ENCODE measurements around the gene CCDC170.

DNA sequence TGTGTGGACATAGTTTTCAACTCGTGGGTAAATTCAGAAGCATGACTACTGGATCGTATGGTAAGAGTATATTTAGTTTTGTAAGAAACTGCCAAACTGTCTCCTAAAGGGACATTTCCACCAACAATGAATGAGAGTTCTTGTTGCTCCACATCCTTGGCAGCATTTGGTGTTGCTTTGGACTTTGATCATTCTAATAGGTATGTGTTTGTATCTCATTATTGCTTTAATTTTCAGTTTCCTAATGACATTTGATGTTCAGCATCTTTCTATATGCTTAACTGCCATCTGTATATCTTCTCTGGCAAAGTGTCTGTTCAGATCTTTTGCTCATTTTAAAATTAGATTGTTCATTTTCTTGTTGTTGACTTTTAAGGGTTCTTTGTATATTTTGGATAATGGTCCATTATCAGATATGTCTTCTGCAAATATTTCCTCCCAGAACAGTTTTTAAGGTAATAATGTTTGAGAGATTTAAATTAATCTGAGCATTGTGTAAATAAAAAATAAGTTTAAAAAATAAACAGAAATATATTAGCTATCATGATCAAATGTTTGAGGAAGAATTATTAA is 138.7 kb downstream of the CCDC170 start:
- no peak for TF ChIP-seq EP300 (IDR thresholded peaks at IDR 0.05; ENCODE audit: borderline replicate concordance in 1 of 2, low read depth in 1 of 2, low read length in 1 of 2)
- TF ChIP-seq, protein P1, sequence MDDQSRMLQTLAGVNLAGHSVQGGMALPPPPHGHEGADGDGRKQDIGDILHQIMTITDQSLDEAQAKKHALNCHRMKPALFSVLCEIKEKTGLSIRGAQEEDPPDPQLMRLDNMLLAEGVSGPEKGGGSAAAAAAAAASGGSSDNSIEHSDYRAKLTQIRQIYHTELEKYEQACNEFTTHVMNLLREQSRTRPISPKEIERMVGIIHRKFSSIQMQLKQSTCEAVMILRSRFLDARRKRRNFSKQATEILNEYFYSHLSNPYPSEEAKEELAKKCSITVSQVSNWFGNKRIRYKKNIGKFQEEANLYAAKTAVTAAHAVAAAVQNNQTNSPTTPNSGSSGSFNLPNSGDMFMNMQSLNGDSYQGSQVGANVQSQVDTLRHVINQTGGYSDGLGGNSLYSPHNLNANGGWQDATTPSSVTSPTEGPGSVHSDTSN (IDR thresholded peaks at IDR 0.05): no peak
- TF ChIP-seq EZH2phosphoT487 (IDR thresholded peaks at IDR 0.05; ENCODE audit: borderline replicate concordance, low read depth): no peak
- TF ChIP-seq, protein P2, sequence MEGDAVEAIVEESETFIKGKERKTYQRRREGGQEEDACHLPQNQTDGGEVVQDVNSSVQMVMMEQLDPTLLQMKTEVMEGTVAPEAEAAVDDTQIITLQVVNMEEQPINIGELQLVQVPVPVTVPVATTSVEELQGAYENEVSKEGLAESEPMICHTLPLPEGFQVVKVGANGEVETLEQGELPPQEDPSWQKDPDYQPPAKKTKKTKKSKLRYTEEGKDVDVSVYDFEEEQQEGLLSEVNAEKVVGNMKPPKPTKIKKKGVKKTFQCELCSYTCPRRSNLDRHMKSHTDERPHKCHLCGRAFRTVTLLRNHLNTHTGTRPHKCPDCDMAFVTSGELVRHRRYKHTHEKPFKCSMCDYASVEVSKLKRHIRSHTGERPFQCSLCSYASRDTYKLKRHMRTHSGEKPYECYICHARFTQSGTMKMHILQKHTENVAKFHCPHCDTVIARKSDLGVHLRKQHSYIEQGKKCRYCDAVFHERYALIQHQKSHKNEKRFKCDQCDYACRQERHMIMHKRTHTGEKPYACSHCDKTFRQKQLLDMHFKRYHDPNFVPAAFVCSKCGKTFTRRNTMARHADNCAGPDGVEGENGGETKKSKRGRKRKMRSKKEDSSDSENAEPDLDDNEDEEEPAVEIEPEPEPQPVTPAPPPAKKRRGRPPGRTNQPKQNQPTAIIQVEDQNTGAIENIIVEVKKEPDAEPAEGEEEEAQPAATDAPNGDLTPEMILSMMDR (IDR thresholded peaks at IDR 0.05): no peak
- TF ChIP-seq RCOR1 (IDR thresholded peaks at IDR 0.05; ENCODE audit: low read length): no peak
- TF ChIP-seq, protein P3, sequence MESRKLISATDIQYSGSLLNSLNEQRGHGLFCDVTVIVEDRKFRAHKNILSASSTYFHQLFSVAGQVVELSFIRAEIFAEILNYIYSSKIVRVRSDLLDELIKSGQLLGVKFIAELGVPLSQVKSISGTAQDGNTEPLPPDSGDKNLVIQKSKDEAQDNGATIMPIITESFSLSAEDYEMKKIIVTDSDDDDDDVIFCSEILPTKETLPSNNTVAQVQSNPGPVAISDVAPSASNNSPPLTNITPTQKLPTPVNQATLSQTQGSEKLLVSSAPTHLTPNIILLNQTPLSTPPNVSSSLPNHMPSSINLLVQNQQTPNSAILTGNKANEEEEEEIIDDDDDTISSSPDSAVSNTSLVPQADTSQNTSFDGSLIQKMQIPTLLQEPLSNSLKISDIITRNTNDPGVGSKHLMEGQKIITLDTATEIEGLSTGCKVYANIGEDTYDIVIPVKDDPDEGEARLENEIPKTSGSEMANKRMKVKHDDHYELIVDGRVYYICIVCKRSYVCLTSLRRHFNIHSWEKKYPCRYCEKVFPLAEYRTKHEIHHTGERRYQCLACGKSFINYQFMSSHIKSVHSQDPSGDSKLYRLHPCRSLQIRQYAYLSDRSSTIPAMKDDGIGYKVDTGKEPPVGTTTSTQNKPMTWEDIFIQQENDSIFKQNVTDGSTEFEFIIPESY (IDR thresholded peaks at IDR 0.05; ENCODE audit: borderline replicate concordance, low read depth): no peak
- TF ChIP-seq POLR2AphosphoS5 (IDR thresholded peaks at IDR 0.05; ENCODE audit: low read depth, low read length): no peak
- TF ChIP-seq, protein P4, sequence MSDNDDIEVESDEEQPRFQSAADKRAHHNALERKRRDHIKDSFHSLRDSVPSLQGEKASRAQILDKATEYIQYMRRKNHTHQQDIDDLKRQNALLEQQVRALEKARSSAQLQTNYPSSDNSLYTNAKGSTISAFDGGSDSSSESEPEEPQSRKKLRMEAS (IDR thresholded peaks at IDR 0.05; ENCODE audit: low read depth): no peak
- TF ChIP-seq, protein P5, sequence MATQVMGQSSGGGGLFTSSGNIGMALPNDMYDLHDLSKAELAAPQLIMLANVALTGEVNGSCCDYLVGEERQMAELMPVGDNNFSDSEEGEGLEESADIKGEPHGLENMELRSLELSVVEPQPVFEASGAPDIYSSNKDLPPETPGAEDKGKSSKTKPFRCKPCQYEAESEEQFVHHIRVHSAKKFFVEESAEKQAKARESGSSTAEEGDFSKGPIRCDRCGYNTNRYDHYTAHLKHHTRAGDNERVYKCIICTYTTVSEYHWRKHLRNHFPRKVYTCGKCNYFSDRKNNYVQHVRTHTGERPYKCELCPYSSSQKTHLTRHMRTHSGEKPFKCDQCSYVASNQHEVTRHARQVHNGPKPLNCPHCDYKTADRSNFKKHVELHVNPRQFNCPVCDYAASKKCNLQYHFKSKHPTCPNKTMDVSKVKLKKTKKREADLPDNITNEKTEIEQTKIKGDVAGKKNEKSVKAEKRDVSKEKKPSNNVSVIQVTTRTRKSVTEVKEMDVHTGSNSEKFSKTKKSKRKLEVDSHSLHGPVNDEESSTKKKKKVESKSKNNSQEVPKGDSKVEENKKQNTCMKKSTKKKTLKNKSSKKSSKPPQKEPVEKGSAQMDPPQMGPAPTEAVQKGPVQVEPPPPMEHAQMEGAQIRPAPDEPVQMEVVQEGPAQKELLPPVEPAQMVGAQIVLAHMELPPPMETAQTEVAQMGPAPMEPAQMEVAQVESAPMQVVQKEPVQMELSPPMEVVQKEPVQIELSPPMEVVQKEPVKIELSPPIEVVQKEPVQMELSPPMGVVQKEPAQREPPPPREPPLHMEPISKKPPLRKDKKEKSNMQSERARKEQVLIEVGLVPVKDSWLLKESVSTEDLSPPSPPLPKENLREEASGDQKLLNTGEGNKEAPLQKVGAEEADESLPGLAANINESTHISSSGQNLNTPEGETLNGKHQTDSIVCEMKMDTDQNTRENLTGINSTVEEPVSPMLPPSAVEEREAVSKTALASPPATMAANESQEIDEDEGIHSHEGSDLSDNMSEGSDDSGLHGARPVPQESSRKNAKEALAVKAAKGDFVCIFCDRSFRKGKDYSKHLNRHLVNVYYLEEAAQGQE (IDR thresholded peaks at IDR 0.05; ENCODE audit: low read depth, low read length): no peak
- no peak for TF ChIP-seq FOXJ3 (CRISPR knock-in tag; IDR thresholded peaks at IDR 0.05)
